Stimulated activated CD4-positive, alpha-beta T cell treated with anti-CD3 and anti-CD28 coated beads, Interleukin-1b, Interleukin-23, amount 100 ng/mL, for 24 hours (primary cell): ENCODE measurements around the gene RGS7.
"Not testable (repeated sequence)": the region's sequence is repeated elsewhere in the genome, so short reads cannot be mapped to it uniquely, and the experiment has no call there.

Experiments used
- DNase-seq, 4 experiments: peaks; one replicate each; pipeline ENCODE4 v3.0.0-alpha.2; 2020; ENCODE audit warnings: low read depth in 4 of 4, low spot score in 1 of 4

RGS7 gene

DNA sequence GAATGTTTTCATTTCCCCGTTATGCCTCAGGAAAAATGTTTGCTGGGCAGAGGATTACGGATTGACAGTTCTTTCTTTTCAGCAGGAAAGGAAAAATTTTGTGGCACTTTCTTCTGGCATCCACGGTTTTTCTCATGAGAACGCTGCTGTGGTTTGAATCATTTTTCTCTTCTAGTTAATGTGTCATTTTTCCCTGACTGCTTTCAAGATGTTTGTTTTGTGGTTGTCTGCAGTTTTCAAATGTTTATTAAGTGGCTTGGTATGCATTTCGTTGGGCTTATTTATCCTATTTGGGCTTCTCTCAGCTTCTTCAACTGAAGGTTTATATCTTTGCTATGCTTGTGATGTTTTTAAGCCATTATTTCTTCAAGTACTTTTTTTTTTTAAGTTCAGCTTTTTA is 359.0 kb downstream of the RGS7 start:
- no peak for DNase-seq

DNA sequence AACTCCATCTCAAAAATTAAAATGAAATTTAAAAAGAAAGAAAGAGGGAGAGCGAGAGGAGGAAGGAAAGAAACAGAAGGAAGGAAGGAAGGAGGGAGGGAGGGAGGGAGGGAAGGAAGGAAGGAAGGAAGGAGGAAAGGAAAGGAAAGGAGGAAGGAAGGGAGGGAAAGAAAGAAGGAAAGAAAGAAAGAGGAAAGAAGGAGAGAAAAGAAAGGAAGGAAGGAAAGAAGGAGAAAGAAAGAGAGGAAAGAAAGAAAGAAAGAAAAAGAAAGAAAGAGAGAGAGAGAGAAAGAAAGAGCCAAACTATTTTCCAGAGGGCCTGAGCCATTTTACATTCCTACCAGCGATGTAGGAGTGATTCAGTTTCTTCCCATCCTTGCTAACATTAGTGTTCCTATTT is 364.0 kb downstream of the RGS7 start:
- DNase-seq = no peak

- DNase-seq = no peak
These were observed 365.8 kb downstream of the RGS7 start for GRCh38 chr1:240991230-240991629.

DNA sequence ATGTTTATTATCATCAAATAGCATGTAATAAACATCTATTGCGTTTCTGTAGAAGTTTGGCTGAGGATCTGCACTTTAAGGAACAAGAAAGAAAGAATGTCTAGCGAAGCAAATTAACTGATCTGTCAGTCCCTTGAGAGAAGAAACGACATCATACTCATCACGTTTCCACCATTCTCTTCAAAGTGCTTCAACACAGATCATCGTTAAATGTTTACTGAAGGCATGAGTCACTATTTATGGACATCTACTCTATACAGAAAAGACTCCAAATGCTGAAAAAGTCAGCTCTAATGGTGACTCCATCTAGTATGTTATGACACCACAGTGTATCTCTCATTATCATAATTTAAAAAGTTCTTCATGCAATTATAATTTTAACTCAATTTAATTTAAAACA is 369.1 kb downstream of the RGS7 start:
- DNase-seq = no peak

DNA sequence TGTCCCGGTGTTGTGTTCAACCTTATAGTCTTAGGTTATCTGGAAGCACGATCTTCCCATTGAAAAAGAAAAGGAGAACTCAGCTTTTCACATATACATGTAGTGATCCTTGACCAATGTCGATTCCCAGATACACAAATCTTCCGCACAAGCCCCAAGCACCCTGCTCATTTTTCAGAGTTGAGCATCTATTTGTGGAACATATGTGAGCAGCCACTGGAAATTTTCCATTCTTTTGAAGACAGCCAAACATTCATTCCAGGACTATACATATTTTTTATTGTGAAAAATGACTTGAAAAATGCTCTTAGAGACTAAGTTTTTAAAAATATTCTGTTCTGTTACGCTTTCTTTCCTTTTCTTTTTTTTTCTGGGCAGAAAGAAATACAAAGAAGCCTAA is 371.9 kb downstream of the RGS7 start:
- no peak for DNase-seq

DNA sequence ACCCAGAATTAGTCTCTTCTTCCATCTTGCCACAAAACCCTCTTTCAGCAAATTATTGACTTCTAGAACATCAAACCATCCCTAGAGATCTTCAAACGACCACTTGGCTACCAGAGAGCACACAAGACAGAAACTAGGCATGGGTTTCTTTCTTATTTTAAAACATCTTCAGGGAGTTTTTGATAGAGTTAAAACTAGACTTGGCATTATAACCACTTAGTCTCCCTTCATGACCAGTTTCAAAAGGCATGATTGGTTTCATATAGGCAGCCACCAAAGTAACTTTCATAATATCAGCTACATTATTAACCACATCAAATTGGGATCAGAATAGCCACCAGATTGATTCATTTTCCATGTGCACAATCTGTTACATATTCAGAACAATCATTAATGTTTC is 376.7 kb downstream of the RGS7 start:
- no peak for DNase-seq

DNA sequence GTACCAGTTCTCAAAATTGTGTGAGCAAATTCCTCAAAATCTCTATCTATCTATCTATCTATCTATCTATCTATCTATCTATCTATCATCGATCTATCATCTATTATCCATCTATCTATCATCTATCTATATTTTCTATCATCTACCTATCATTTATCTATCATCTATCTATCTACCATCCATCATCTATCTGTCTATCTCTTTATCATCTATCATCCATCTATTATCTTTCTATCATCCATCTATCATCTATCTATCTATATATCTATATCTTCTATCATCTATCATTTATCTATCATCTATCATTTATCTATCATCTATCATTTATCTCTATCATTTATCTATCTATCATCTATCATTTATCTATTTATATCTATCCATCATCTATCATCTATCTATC is 380.3 kb downstream of the RGS7 start:
- no peak for DNase-seq

DNA sequence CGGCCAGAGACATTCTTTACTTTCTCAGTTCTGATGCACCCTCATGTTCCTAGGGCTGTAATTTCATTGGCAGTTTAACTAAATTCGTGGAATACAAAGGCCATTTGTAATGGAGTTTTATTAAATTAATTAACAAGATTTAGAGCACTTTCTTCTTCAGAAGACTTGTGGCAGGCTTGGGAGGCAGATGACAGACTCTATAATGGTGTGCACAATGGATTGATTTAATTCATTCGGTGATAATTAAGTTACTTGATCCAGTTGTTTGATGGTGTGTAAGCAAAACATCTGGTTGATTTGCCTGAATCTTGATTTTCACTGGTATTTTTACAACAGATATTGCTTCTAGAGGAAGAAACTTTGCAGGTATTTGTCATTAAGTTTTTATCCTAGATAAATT is 383.1 kb downstream of the RGS7 start:
- DNase-seq = no peak

DNA sequence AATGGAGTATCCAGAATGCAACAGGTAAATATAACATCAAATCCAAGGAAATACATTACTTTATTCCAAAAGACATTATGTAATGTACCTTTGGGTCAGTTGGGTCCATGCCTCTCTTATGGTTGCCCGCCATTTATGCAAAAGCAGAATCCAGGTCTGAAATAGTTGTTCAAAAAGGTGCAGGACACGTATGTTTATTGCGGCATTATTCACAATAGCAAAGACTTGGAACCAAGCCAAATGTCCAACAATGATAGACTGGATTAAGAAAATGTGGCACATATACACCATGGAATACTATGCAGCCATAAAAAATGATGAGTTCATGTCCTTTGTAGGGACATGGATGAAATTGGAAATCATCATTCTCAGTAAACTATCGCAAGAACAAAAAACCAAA is 384.9 kb downstream of the RGS7 start:
- DNase-seq = not testable (repeated sequence)

- no peak for DNase-seq
These were observed 386.8 kb downstream of the RGS7 start for GRCh38 chr1:240970253-240970652.

GRCh38 chr1:240968864-240969263 is 388.1 kb downstream of the RGS7 start:
- no peak for DNase-seq

- DNase-seq = no peak
These were observed 389.8 kb downstream of the RGS7 start for GRCh38 chr1:240967070-240967724.

DNA sequence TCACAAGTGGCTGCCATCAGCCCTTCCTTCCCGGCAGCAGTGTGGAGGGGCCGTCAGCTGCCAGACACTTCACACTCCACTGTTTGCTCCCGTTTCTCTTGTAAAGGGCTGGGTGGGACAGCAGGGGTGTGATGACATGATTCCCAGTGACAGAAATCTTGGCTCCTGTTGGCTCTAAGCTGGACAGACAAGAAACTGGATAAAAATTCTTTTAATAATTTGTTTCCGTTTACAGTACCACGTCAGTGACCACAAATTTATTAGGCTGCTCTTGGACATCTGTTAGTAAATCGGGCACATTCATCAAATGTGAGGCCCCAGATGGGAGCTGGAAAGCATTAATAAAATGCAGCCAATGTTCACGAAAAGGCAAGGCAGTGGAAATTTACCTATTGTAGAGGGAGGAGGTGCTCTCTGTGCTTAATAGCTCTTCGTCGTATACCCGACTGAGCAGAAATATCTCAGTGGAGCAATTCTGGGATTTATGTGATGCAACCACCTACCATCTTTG is 391.4 kb downstream of the RGS7 start:
- no peak for DNase-seq

DNA sequence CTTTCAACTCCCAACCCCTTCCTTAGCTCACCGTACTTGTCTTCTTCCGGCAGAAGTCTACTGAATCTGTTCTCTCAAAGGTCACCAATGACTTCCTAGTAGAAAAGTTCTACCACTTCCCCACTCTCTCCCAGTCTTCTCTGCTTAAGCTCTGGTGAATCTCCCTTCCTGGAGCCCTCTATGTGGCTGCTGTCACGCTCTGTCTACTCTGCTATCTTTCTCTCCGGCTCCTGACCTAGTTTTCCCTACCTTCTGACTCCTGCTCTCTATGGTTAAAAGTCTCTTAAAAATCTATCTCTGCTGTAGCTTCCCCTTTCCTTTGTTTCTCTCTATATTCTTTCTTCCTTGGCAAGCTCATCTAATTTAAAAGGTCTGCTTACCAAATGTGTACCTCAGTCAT is 394.9 kb downstream of the RGS7 start:
- no peak for DNase-seq

DNA sequence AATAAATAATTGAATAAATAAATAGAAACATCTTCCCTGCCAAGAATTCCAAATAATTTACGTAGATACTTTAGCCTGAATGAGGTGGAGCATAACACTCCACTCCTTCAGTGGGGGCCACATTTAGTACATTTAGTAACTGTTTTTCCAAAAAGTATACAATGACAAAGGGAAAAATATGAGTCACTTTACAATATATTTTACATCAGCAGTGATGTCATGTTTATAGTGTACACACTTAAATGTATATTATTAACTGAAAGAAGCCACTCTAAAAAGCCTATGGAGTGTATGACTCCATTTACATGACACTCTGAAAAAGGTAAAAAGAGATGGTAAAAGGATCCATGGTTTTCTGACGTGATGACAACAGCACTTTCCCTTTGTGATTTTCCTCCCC is 400.6 kb downstream of the RGS7 start:
- no peak for DNase-seq

- no peak for DNase-seq
These were observed 401.0 kb downstream of the RGS7 start for GRCh38 chr1:240956020-240956419.

- no peak for DNase-seq
These were observed 409.4 kb downstream of the RGS7 start for GRCh38 chr1:240947438-240948224.

- DNase-seq = no peak
These were observed 410.1 kb downstream of the RGS7 start for GRCh38 chr1:240946926-240947325.

DNA sequence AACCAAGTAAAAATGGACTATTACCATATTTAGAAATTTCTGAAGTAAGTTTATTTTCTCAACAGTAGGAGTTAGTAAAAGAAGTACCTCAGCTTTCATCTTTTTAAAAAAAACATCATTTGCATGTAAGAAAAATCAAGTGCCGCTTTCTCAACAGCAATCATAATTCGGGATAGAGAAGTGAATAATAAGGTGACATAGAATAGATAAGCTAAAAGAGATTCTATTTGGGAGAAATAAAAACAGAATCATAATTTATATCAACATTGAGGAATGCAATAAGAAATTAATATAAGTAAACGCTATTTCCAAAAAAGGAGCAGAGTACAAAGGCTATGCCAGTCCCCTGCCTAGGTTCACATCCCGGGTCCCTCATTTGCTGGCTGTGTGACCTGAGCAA is 414.1 kb downstream of the RGS7 start:
- DNase-seq = no peak

- DNase-seq = no peak
These were observed 415.2 kb downstream of the RGS7 start for GRCh38 chr1:240941701-240942370.

DNA sequence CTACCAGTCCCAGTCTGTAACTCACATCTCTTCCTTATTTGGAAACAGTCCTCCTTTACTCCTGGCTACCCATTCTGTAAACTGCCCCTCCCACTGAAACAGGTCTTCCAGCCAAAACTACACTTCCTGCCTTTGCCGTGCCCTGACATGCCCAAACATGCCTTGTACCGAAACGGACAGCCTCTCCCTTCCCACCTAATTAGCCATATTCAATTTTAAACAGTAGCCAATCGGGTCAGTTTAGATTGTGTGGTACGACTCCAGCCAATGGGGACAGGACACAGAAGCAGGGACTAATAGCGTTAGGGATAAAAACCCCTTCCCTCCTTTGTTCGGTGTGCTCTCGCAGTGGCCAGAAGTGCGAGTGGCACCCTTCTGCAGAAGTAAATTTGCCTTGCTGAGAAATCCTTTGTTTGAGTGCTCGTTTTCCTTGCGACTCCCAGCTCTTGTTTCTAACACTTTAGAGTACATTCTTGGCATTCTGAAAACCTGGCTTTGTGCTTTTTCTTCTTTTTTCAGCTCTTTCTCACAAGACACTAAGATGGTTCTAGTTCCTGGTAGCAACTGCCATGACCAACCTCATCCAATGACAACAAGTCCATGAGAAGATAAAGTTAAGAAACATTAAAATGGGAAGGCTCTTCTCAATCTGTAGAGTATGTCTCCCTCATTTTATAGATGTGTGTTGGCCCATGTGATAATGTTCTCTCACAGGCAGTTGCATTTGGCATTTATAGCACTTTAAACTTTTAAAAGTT is 419.9 kb downstream of the RGS7 start:
- no peak for DNase-seq
